Forelimb muscle (tissue), 1 donor: ENCODE results near the gene FAR2. TPM values are rescaled to one million over a fixed set of nuclear protein-coding genes. Genes with fewer than 3 reads are reported as not detected.
"Not testable (repeated sequence)": the region's sequence is repeated elsewhere in the genome, so short reads cannot be mapped to it uniquely, and the experiment has no call there.

Experiments used
- DNase-seq: peaks from one replicate; pipeline ENCODE4 v3.0.0-alpha.2; 2013; ENCODE audit warnings: low read depth
- polyA plus RNA-seq: library from polyadenylated mRNA; unstranded; fragments of 120-200 nt; gene quantifications from one replicate; pipeline ENCODE4 v1.2.1, GENCODE V29; 2013; ENCODE audit not compliant: insufficient read length

The FAR2 gene
- 10.5 TPM for polyA plus RNA-seq

GRCh38 chr12:29148911-29149690 is at the start of gene FAR2:
FAR2 (plus strand) TSS chr12:29149278; CDS start chr12:29270450, 121,172 bp downstream.
- DNase-seq: peak; percentile 28

- no peak for DNase-seq
These were observed 46.3 kb upstream of the FAR2 start for GRCh38 chr12:29102741-29103140.

DNA sequence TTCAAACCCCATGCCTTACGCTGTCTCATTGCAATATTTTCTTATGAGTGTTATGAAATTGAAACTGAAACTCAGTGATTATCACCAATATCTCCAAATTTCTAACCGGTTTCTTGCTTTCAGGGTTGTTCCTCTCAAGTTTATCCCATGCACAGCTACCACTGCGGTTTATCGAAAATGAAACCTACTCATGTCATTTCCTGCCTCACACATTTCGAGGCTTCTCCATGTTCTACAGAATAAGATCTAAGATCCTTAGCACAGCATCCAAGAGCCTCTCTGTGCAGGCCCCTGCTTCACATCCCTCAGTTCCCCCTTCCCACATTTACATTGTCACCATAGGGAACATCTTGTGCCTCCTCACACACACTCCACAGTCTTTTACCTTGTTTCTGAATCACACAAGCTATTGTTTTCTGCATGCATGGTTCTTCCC is 45.5 kb upstream of the FAR2 start:
- no peak for DNase-seq

DNA sequence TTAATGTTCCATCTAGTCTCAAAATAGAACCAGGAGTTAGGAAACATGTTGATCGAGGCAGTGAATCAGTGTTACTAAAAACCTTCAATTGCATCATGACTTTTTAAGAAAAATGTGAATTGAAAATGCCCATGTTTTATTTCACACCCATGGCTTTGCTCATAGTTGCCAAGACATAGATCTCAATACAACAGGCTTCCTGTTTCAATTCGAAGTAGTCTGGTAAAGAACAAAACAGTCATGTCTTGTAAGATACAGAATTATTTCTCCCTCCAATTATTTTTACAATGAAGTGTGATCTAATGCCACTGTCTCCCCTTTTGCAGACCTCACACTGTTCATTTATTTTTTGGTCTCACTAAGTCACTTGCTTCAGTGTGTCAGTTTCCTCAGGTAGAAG is 44.6 kb upstream of the FAR2 start:
- DNase-seq: no peak

- no peak for DNase-seq
These were observed 38.3 kb upstream of the FAR2 start for GRCh38 chr12:29110506-29111442.

GRCh38 chr12:29113101-29113500 is 36.0 kb upstream of the FAR2 start:
- DNase-seq: no peak

- DNase-seq: no peak
These were observed 32.7 kb upstream of the FAR2 start for GRCh38 chr12:29116414-29116813.

DNA sequence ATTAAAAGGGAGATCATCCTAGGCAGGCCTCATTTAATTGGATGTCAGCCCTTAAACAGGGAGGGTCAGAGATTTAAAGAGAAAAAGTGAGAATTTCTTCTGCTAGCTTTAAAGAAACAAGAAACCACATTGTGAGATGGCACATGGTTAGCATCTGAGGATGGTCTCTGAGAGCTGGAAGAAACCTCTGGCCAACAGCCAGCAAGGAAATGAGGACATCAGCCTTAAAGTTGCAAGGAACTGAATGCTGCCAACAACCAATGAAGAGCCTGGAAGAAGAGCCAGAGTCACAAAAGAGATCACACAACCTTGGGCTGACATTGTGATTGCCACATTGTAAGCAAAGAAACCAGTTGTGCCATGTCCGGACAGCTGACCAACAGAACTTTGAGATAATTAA is 17.5 kb upstream of the FAR2 start:
- DNase-seq: no peak

DNA sequence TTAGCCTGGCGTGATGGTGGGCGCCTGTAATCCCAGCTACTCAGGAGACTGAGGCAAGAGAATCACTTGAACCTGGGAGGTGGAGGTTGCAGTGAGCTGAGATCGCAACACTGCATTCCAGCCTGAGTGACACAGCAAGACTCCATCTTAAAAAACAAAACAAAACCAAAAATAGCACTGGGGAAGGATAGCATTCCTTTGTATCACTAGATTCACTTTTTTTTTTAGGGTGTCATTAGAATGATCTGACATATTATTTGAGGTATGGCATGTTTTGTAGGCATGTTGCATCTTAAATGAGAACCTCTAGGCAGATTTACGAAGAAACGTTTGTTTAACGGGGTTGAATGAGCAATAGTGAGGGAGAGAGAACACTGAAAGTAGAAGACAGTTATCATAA is 16.8 kb upstream of the FAR2 start:
- no peak for DNase-seq

- DNase-seq: no peak
These were observed 15.9 kb upstream of the FAR2 start for GRCh38 chr12:29133181-29133580.

- DNase-seq: no peak
These were observed 15.4 kb upstream of the FAR2 start for GRCh38 chr12:29133680-29134079.

DNA sequence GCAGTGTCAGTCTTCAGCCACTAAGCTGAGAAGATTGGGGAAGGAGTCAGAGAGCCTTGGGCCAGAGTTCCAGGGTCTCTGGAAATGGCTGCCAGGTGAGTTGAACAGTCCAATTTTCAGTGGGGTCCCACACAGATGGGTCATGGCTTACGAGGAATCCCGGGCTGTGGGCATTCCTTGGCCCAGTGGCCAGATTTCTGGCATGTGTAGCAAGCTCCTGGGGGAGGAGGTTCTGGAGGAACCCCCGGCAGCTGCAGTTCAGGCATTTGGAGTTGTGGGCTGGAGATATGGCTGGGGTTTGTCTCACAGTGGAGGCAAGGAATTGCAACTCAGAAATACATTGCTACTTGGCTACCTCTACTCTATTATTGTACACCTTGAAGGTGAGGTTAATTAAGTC is 10.8 kb upstream of the FAR2 start:
- not testable (repeated sequence) for DNase-seq

DNA sequence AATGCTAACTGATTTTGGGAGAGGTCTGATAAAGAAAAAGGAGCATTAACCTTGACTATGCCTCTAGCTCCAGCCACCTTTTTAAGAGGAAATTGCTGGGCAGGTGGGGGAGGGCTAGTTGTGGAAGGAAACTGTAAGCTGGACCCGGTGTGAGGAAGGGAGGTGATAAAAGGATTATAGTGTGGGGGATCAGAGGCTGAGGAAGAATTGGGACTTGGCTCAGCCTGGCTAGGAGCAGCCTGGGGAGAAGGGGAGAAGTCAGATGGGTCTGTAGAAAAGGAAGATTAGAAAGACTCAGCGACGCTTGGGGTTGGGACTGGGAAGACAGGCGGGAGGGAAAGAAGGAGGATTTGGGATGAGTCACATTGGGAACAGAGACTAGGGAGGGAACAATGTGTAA is 10.2 kb upstream of the FAR2 start:
- not testable (repeated sequence) for DNase-seq

DNA sequence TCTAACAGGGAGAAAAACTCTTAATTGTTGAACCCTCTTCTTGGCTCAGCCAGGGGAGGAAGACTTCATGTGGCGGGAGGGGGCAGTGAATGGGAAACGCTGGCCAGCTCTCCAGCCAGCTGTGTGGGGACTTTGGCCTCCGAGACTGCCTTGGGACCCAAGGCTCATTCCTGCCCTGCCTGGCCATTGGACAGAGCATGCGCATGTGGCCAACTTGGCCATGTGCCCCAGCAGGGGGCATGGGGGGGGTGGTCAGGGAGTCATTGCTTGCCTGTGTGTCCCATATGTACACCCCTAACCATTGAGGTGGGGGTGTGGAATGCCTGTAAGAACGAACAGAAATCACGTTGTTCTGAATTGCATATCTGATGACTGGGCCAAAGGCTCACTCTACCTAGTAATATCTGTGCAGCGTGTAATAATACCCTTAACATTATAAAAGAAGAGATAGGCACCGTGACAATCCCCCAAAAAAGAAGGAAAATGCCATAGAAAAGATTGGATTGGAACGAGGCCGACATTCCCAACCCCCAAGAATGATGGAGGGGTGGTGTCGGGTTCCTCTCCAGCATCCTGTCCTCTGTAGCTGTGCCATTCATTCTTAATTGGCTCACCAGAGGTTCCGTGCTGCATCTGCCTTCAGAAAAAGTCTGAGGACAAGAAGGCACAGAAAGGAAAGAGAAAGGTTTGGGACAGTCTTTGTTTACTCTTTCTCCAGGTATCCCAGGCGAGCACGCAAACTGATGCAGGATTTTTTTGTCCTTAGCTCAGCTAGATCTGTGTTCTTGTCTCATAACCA is 3.5 kb upstream of the FAR2 start:
- DNase-seq: no peak

- no peak for DNase-seq
These were observed 2.9 kb upstream of the FAR2 start for GRCh38 chr12:29146196-29146595.

GRCh38 chr12:29147731-29148595 is 1.1 kb upstream of the FAR2 start:
- DNase-seq: peak; percentile 36

- DNase-seq: no peak
These were observed 525 bp upstream of the FAR2 start for GRCh38 chr12:29148596-29148910.

DNA sequence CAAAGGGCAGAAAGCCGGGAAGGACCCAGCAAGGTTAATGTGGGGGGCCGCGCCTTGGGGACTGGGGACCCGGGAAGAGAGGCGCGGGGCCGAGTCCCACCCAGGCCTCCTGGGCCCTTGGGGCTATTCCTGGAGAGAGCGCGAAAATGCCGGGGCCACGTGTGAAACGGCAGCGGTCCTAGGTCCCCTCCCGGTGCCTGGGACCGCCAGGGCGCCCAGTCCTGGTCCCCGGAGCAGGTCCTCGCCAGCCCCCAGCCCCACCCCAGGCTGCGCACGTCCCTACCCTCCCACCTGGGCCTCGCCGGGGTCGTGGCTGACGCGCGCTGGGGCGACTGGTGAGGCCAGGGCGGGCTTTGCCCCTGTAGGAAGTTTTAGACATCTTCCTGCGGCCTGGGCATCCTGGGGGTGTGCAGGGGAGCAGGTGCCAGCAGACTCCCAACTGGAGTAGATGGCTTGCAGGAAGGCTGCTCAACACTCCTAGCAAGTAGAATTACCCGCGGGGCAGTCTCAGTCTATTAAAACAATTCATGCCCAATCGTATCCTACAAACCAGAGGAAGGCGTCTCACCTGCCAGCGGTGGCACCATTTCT is 708 bp downstream of the FAR2 start:
- DNase-seq: no peak

GRCh38 chr12:29150462-29150861 is 1.4 kb downstream of the FAR2 start:
- DNase-seq: no peak

DNA sequence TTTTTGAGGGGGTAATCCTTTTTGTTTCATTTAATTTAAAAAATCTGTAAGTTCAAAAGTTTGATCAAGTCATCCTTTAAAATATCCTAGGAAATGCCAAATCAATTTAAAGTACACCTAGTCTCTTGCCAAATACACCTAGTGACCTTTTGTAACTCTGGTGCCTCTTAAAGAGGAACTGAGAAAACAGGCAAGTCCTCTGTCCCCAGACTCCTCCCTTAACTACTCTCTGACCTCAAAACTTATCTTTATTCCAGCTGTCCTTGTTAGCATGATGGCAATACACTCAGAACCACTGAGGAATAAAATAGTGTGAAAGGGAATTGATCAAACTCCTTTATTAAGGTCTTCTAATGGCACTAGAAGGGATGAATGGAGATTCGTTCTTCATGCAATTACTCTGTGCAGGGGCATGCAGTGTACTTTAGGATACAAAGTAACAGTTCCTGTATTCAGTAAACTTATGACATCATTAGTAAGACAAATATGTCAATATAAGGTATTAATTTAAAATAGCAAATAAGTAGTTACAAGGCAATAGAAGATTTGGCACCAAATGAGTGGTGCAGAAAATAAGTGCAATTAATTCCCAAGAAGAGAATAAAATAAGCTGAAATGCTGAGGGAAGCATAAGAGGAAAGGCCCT is 3.3 kb downstream of the FAR2 start:
- no peak for DNase-seq
